GM10266 (cell line): ENCODE data around the gene RAB14.
A peak's percentile ranks its signal among the peaks of the same experiment; 100 is the strongest.

Source experiments
- DNase-seq: peaks from one replicate; pipeline ENCODE4 v3.0.0; 2012; ENCODE audit errors: extremely low spot score
- TF ChIP-seq, protein P1 (sequence below): IDR thresholded peaks from 2 replicates; pipeline ENCODE4 v1.5.1; 2012; ENCODE audit warnings: mild to moderate bottlenecking, low read depth; ENCODE audit not compliant: control insufficient read depth, insufficient read depth; ENCODE audit errors: missing control alignments

Gene RAB14

DNA sequence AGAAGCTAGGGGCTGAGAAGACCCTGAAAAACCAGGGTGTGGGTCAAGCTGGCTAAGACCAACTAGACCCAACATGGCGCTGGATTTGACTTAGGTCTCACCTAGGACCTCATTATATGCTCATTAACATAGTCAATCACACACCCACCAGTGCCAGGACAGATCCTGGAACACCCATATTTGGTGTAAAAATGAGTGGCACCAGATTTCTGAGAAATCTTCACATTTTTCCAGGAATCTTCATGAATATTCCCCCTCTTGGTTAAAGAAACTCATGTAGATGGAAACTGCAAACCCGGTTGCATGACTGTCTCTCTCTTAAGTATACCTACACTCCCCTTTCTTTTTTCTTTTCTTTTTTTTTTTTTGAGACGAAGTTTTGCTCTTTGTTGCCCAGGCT, 17.9 kb upstream of the RAB14 start:
- DNase-seq, result no peak
- TF ChIP-seq, protein P1, sequence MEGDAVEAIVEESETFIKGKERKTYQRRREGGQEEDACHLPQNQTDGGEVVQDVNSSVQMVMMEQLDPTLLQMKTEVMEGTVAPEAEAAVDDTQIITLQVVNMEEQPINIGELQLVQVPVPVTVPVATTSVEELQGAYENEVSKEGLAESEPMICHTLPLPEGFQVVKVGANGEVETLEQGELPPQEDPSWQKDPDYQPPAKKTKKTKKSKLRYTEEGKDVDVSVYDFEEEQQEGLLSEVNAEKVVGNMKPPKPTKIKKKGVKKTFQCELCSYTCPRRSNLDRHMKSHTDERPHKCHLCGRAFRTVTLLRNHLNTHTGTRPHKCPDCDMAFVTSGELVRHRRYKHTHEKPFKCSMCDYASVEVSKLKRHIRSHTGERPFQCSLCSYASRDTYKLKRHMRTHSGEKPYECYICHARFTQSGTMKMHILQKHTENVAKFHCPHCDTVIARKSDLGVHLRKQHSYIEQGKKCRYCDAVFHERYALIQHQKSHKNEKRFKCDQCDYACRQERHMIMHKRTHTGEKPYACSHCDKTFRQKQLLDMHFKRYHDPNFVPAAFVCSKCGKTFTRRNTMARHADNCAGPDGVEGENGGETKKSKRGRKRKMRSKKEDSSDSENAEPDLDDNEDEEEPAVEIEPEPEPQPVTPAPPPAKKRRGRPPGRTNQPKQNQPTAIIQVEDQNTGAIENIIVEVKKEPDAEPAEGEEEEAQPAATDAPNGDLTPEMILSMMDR, result no peak

DNA sequence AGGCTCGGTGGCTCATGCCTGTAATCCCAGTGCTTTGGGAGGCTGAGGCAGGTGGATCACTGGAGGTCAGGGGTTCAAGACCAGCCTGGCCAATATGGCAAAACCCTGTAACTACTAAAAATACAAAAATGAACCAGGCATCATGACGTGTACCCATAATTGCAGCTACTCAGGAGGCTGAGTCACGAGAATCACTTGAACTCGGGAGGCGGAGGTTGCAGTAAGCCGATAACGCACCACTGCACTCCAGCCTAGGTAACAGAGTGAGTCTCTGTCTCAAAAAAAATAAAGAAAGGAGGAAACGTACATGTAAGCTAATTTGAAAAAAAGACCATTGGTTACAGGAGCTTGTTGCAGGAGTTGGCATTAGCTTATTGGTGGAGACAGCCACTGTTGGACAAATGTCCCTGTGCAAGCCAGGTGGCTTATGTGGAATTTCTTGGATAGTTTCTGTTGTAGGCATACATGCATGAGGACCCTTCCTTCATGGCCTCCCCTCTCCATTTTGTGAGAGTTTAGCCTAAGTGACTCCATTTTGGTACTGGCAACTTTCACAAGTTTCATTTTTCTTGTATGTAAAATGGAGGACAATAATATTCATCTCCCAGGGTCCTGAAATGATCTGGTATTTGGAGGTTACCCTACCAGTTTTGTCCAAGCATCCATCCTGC, 16.8 kb upstream of the RAB14 start:
- no peak for DNase-seq
- TF ChIP-seq, protein P1, result no peak

DNA sequence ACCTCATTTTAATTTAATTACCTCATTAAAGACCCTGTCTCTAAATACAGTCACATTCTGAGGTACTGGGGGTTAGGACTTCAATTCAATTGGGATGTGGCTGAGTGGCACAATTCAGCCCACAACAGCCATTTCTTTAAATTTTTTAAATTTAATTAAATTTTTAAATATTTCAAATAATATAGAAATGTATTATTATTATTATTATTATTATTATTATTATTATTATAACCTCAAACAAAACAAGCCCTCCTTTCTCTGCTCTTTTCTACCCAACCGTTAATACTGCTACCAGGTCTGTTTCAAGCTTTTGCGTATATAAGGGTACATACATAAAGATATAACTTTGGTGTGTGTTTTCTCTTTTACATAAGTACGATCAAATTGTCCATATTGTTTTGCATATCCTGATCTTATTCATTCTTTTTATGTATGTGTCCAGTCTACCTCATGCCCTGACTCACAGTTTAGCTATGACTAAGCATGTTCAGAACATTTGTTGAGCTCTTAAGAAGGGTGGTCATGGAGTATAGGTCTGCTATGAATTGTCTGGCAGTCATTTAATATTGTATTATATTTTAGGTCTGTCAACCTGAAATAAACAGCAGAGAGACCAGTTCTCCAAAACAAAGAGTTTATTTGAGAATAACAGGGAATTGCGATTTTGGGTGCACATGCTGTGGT, 16.1 kb upstream of the RAB14 start:
- DNase-seq, result peak; percentile 46
- TF ChIP-seq, protein P1, result no peak

DNA sequence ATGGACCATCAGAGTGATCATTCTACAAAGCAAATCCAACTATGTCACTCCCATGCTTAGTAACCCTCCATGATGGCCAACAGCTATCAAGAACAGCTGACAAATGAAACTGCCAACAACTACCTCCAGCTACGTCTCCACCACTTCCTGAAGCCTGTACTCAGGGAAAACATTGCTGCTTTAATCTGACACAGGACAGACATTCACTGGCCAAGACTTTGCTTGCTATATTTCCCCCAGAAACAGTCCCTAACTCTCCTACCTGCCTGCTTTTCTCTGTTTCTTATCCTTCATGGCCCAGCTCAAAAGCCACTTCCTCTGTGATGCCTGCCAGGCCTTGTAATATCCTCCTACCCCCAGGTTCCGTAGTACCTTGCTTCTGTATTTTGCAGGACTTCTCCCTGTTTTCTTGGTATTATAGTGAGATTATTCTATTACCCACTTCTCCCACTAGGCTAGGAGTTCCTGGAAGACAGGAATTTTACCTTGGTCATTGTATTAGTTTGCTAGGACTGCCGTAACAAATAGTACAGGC, 14.7 kb upstream of the RAB14 start:
- TF ChIP-seq, protein P1, result no peak
- no peak for DNase-seq

DNA sequence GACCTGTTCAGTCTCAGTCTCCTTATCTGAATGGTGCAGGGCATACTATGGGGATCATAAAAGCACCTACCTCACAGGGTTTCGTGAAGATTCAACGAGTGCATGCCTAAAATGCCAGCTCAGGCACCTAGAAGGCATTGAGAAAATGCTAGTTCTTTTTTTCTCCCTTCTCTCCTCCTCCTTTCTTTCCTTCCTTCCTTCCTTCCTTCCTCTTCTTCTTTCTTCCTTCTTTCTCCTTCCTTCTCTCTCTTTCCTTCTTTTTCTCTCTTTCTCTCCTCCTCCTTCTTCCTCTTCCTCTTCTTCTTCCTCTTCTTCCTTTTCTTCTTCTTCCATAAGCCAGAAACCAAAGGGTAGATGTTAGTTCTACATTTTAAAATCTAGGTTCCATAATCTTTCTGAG, 12.3 kb upstream of the RAB14 start:
- TF ChIP-seq, protein P1, result no peak
- no peak for DNase-seq

DNA sequence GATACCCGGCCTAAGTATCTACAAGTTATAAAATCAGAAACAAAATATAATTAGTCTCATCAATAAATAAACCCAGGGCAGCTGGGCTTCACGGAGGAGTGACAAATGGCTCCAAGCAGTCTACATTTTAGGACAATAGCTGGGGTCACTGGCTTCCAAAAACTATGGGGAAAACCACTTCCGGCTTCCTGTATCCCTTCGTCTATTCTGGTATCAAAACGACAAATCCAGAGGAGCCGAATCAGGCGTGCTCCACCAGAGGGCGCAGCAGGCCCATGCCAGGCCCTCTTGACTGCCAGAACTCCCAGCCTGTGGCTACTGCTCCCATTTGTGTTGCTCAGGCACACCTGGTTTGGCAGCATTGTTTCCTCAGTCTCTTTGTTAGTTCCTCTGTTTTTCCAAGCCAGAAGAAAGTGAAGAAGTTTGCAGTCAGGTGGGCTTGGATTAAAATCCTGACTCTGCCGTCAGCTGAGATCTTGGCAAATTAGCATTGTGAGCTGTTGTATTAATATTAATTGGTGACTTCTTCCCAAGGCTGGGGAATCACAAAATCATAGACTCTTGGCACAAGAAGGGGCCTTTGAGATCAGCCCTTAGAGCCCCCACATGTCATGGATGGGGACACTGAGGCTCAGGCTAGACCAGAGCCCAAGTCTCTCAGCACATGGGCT, 11.6 kb upstream of the RAB14 start:
- TF ChIP-seq, protein P1, result peak; percentile 90
- DNase-seq, result peak; percentile 67
